ENCODE measurements around the gene EDC4. TPM values are rescaled to one million over a fixed set of nuclear protein-coding genes. Genes with fewer than 3 reads are reported as not detected.

The EDC4 gene
- total RNA-seq, 2 experiments from 2014 or later: 86.6 to 89.6 TPM

- BruUV-seq (replicated peaks): no TSS peak
- intact Hi-C loops (cut with micrococcal nuclease; ENCODE audit: unreplicated experiment): no loop called here
- DNase-seq (ENCODE audit: low spot score): no peak
- POLR2A ChIA-PET: no interaction called here
- TF ChIP-seq CTCF (conservative IDR thresholded peaks at IDR 0.05; ENCODE audit: low read length): no peak
- no peak for TF ChIP-seq EZH2phosphoT487 (IDR thresholded peaks at IDR 0.05; ENCODE audit: borderline replicate concordance, low read depth, low read length)
- no peak overlapping the region for H3K4me3 ChIP-seq (ENCODE audit: low read depth, low read length, poor library complexity, severe bottlenecking)
- no peak overlapping the region for H3K4me2 ChIP-seq (ENCODE audit: low read length)
- H3K36me3 ChIP-seq (ENCODE audit: insufficient read depth, low read length): peaks cover 91% of the 10 kb centered on the region
- no peaks in the 10 kb centered on the region for H4K20me1 ChIP-seq (ENCODE audit: insufficient read depth, low read length)
- no peaks in the 10 kb centered on the region for H3K9me3 ChIP-seq (ENCODE audit: low read length)
- H3K4me1 ChIP-seq (ENCODE audit: insufficient read depth, low read length, poor library complexity, severe bottlenecking): peaks cover 8% of the 10 kb centered on the region
- H3K9me2 ChIP-seq (ENCODE audit: insufficient read depth, low read length): no peaks in the 10 kb centered on the region
- no peak overlapping the region for H3K27ac ChIP-seq (ENCODE audit: low read depth, low read length, poor library complexity, severe bottlenecking)
- CTCF ChIA-PET (ENCODE audit: unreplicated experiment): no interaction called here
- no peak overlapping the region for H2AFZ ChIP-seq (ENCODE audit: low read length)
- peaks cover 13% of the 10 kb centered on the region for H3K79me2 ChIP-seq (ENCODE audit: insufficient read depth, low read depth, low read length)
These were observed 6.6 kb downstream of the EDC4 start for GRCh38 chr16:67879462-67879861.

- Histone ChIP-seq H4K20me1 (ENCODE audit: insufficient read depth, low read length) (no peaks in the 10 kb centered on the region), H3K4me1 (ENCODE audit: insufficient read depth, low read length, poor library complexity, severe bottlenecking) (peaks cover 3% of the 10 kb centered on the region), H3K36me3 (ENCODE audit: insufficient read depth, low read length) (peaks cover 96% of the 10 kb centered on the region), H3K27ac (ENCODE audit: low read depth, low read length, poor library complexity, severe bottlenecking) (no peak overlapping the region), H2AFZ (ENCODE audit: low read length) (no peak overlapping the region), H3K4me3 (ENCODE audit: low read depth, low read length, poor library complexity, severe bottlenecking) (no peak overlapping the region), H3K9me2 (ENCODE audit: insufficient read depth, low read length) (no peaks in the 10 kb centered on the region), H3K79me2 (ENCODE audit: insufficient read depth, low read depth, low read length) (peaks cover 9% of the 10 kb centered on the region; the same call in 1 of the 2 replicates), H3K4me2 (ENCODE audit: low read length) (no peak overlapping the region), H3K9me3 (ENCODE audit: low read length) (no peaks in the 10 kb centered on the region)
- no peak for DNase-seq (ENCODE audit: low spot score)
- no TSS peak for BruUV-seq (replicated peaks)
- intact Hi-C loops (cut with micrococcal nuclease; ENCODE audit: unreplicated experiment): loop anchor here (5.0 kb wide), 1 partner anchor 182 kb away; no protein-coding TSS in a partner anchor
- TF ChIP-seq CTCF (conservative IDR thresholded peaks at IDR 0.05; ENCODE audit: low read length): no peak
- TF ChIP-seq EZH2phosphoT487 (IDR thresholded peaks at IDR 0.05; ENCODE audit: borderline replicate concordance, low read depth, low read length): no peak
- ChIA-PET CTCF (ENCODE audit: unreplicated experiment) (no interaction called here), POLR2A (no interaction called here)
These were observed 7.1 kb downstream of the EDC4 start for GRCh38 chr16:67879936-67880335.

GRCh38 chr16:67880584-67880983 lies 7.7 kb downstream of the EDC4 start:
- no peak overlapping the region for H2AFZ ChIP-seq (ENCODE audit: low read length)
- H3K27ac ChIP-seq (ENCODE audit: low read depth, low read length, poor library complexity, severe bottlenecking): no peak overlapping the region
- peaks cover 3% of the 10 kb centered on the region; the same call in 1 of the 2 replicates for H3K79me2 ChIP-seq (ENCODE audit: insufficient read depth, low read depth, low read length)
- intact Hi-C loops (cut with micrococcal nuclease; ENCODE audit: unreplicated experiment): loop anchor here (5.0 kb wide), 1 partner anchor 182 kb away; no protein-coding TSS in a partner anchor
- no peaks in the 10 kb centered on the region for H3K9me3 ChIP-seq (ENCODE audit: low read length)
- BruUV-seq (replicated peaks): no TSS peak
- no peak overlapping the region for H3K4me3 ChIP-seq (ENCODE audit: low read depth, low read length, poor library complexity, severe bottlenecking)
- H4K20me1 ChIP-seq (ENCODE audit: insufficient read depth, low read length): no peaks in the 10 kb centered on the region
- POLR2A ChIA-PET: no interaction called here
- DNase-seq (ENCODE audit: low spot score): no peak
- CTCF ChIA-PET (ENCODE audit: unreplicated experiment): no interaction called here
- H3K4me1 ChIP-seq (ENCODE audit: insufficient read depth, low read length, poor library complexity, severe bottlenecking): no peaks in the 10 kb centered on the region
- TF ChIP-seq EZH2phosphoT487 (IDR thresholded peaks at IDR 0.05; ENCODE audit: borderline replicate concordance, low read depth, low read length): no peak
- no peak for TF ChIP-seq CTCF (conservative IDR thresholded peaks at IDR 0.05; ENCODE audit: low read length)
- peaks cover 97% of the 10 kb centered on the region for H3K36me3 ChIP-seq (ENCODE audit: insufficient read depth, low read length)
- no peak overlapping the region for H3K4me2 ChIP-seq (ENCODE audit: low read length)
- no peaks in the 10 kb centered on the region for H3K9me2 ChIP-seq (ENCODE audit: insufficient read depth, low read length)

All from OCI-LY7 (cell line).